Measurements from ENCODE around the gene UBE2Q1.

The UBE2Q1 gene

DNA sequence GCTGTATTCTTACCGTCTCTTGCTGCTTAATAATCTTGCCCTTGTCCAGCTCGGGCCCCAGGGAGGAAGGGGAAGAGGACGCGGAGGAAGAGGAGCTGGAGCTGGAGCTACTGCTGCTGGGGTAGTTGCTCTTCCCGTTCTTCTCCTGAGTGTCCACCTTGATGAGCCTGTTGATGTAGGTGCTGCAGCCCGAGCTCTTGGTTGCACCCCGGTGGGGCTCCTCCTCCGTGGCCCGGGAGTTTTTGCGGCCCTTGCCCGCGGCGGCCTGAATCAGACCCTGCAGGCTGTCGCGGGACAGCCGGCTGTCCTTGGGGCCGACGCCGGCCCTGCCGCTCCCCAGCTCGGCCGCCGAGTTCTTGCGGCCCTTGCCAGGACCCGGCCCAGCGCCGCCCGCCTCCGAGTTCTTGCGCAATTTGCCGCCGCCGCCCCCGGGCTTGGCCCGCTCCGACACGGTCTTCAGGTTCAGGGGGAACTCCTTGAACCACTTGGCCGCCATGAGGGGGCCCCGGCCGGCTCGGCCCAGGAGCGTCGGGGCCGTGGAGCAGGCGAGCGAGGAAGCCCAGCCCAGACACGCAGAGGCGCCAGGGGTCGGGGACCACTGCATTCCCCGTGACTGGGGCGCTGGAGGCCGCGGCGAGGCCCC lies 56.9 kb downstream of the UBE2Q1 start:
- no peak overlapping the region for H3K27ac Mint-ChIP-seq
- peaks cover 87% of the 10 kb centered on the region for H3K27me3 Mint-ChIP-seq (ENCODE audit: low read depth)
- peak overlapping the region; percentile 73 to 79 (median 75) for H3K4me3 Mint-ChIP-seq
- no peaks in the 10 kb centered on the region for H3K4me1 Mint-ChIP-seq
- peaks cover 9% of the 10 kb centered on the region for H3K9me3 Mint-ChIP-seq
- TF ChIP-seq, protein P1, sequence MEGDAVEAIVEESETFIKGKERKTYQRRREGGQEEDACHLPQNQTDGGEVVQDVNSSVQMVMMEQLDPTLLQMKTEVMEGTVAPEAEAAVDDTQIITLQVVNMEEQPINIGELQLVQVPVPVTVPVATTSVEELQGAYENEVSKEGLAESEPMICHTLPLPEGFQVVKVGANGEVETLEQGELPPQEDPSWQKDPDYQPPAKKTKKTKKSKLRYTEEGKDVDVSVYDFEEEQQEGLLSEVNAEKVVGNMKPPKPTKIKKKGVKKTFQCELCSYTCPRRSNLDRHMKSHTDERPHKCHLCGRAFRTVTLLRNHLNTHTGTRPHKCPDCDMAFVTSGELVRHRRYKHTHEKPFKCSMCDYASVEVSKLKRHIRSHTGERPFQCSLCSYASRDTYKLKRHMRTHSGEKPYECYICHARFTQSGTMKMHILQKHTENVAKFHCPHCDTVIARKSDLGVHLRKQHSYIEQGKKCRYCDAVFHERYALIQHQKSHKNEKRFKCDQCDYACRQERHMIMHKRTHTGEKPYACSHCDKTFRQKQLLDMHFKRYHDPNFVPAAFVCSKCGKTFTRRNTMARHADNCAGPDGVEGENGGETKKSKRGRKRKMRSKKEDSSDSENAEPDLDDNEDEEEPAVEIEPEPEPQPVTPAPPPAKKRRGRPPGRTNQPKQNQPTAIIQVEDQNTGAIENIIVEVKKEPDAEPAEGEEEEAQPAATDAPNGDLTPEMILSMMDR (IDR thresholded peaks at IDR 0.05; ENCODE audit: unreplicated experiment in 3 of 3), result no peak
- H3K36me3 Mint-ChIP-seq (ENCODE audit: low read depth), result peaks cover 4% of the 10 kb centered on the region

GRCh38 chr1:154500533-154500932 lies 57.9 kb downstream of the UBE2Q1 start:
- Mint-ChIP-seq H3K4me3 (peak overlapping the region; percentile 11 to 60 (median 40)), H3K27ac (no peak overlapping the region), H3K4me1 (no peaks in the 10 kb centered on the region), H3K9me3 (peaks cover 8% of the 10 kb centered on the region), H3K27me3 (ENCODE audit: low read depth) (peaks cover 86% of the 10 kb centered on the region), H3K36me3 (ENCODE audit: low read depth) (peaks cover 4% of the 10 kb centered on the region)
- TF ChIP-seq, protein P1 (IDR thresholded peaks at IDR 0.05; ENCODE audit: unreplicated experiment in 3 of 3), result no peak

DNA sequence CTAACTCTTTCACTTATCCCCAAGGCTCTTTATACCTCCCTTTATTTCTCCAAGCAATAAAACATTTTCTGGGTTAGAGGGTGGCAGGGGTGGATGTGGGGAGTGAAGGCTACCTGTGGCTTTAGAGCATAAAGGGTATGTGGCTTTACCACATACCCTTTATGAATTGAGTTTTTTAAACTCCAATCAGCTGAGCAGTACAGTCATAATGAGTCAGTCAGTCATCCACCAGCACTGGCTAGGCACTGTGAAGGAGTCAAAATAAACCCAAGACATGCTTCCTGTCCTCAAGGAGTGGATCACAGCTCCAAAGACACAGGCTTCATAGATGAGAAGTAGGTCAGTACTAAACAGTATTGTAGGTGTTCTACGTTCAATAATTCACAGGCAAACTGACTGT lies 59.0 kb downstream of the UBE2Q1 start:
- Mint-ChIP-seq H3K27ac (no peak overlapping the region), H3K4me3 (no peak overlapping the region), H3K9me3 (peaks cover 4% of the 10 kb centered on the region), H3K27me3 (ENCODE audit: low read depth) (peaks cover 80% of the 10 kb centered on the region), H3K36me3 (ENCODE audit: low read depth) (peaks cover 4% of the 10 kb centered on the region), H3K4me1 (no peaks in the 10 kb centered on the region)
- TF ChIP-seq, protein P1 (IDR thresholded peaks at IDR 0.05; ENCODE audit: unreplicated experiment in 3 of 3), result no peak

All from nephron (organoid).